K562 (cell line): ENCODE measurements around the gene SYT3. TPM values are rescaled to one million over a fixed set of nuclear protein-coding genes. Genes with fewer than 3 reads are reported as not detected.
"Not testable (repeated sequence)": the region's sequence is repeated elsewhere in the genome, so short reads cannot be mapped to it uniquely, and the experiment has no call there.

ENCODE experiments used
- ATAC-seq: fragments of 200-7000 bp; cut with Tn5 transposase; 3 replicates; pipeline ENCODE4 v1.9.1; 2020; ENCODE audit warnings: moderate library complexity
- BruUV-seq: library from RNA; stranded (reverse); fragments of 400-500 nt; replicated peaks from 2 replicates; lab custom pipeline; 2021; lab: Mats Ljungman, UMichigan
- CTCF ChIA-PET: fragments of 300-600 bp; formaldehyde crosslinking; extraction: SDS; loops from one replicate; lab custom pipeline; 2021; ENCODE audit warnings: low intra/inter-chr PET ratio; lab: Yijun Ruan, JAX
- POLR2A ChIA-PET: fragments of 300-600, 350-650 bp; sonication (Branson Sonifier 250); formaldehyde crosslinking; extraction: SDS; loops from one replicate; lab custom pipeline; 2021; ENCODE audit warnings: antibody characterized with exemption, inconsistent platforms; lab: Yijun Ruan, JAX
- DNase-seq, 4 experiments: peaks; one replicate each; pipeline versions ENCODE4 v3.0.0 to v3.0.0-alpha.2; 2011 to 2018; ENCODE audit warnings: low spot score in 3 of 4, mixed read lengths in 3 of 4; ENCODE audit errors: extremely low read depth in 1 of 4
- FAIRE-seq: peaks from 2 replicates; lab custom pipeline; 2011; peaks lifted over from hg19 to GRCh38; lab: Jason Lieb, UNC
- H2AFZ ChIP-seq: 2 replicates; pipeline ENCODE4 v1.6.0; 2011; ENCODE audit warnings: low read depth, low read length, control low read depth, inconsistent platforms
- H3K27ac ChIP-seq: fragments of 200-600 bp; 3 replicates; pipeline ENCODE4 v1.8.0; 2011; ENCODE audit warnings: low read depth, mild to moderate bottlenecking, control low read depth, inconsistent platforms, low read length, moderate library complexity, mixed read lengths; ENCODE audit errors: extremely low read depth
- H3K27me3 ChIP-seq, 2 experiments: fragments of 300-600 bp in 1 of 2; 2 replicates in 1 of 2; 3 replicates in 1 of 2; pipeline versions ENCODE4 v1.6.0 to v1.8.0; 2011; ENCODE audit warnings: inconsistent platforms in 2 of 2, low read length in 2 of 2, mild to moderate bottlenecking in 1 of 2, mixed read lengths in 1 of 2, moderate library complexity in 1 of 2; ENCODE audit not compliant: control insufficient read depth in 2 of 2, insufficient read depth in 2 of 2
- H3K36me3 ChIP-seq: fragments of 300-600 bp; 3 replicates; pipeline ENCODE4 v1.8.0; 2011; ENCODE audit warnings: mild to moderate bottlenecking, low read length, inconsistent platforms; ENCODE audit not compliant: control insufficient read depth, insufficient read depth
- H3K4me1 ChIP-seq, 2 experiments: fragments of 200-600 bp in 1 of 2; replicated peaks in 1 of 2; 2 replicates in 1 of 2; 3 replicates in 1 of 2; pipeline versions ENCODE4 v1.5.1 to v1.8.0; 2011; ENCODE audit warnings: inconsistent platforms in 2 of 2, low read length in 2 of 2, mild to moderate bottlenecking in 1 of 2, mixed read lengths in 1 of 2, moderate library complexity in 1 of 2; ENCODE audit not compliant: control insufficient read depth in 2 of 2, insufficient read depth in 2 of 2
- H3K4me2 ChIP-seq: 2 replicates; pipeline ENCODE4 v1.6.1; 2011; ENCODE audit warnings: low read length, control low read depth, inconsistent platforms, mixed read lengths; ENCODE audit not compliant: insufficient read depth
- H3K4me3 ChIP-seq: fragments of 200-600 bp; sonication (generic), shearing (Covaris generic); 2 replicates; pipeline ENCODE4 v1.5.1; 2016; ENCODE audit warnings: control low read depth, inconsistent platforms
- H3K79me2 ChIP-seq: fragments of 200-600 bp; 3 replicates; pipeline ENCODE4 v1.8.0; 2011; ENCODE audit warnings: low read length, inconsistent platforms; ENCODE audit not compliant: control insufficient read depth, insufficient read depth
- H3K9ac ChIP-seq, 2 experiments: 2 replicates each; pipeline versions ENCODE4 v1.6.0 to v1.6.1; 2011; ENCODE audit warnings: low read depth in 2 of 2, low read length in 2 of 2, control low read depth in 1 of 2, inconsistent platforms in 1 of 2, mild to moderate bottlenecking in 1 of 2, mixed read lengths in 1 of 2; ENCODE audit not compliant: insufficient read depth in 1 of 2
- H3K9me1 ChIP-seq: one replicate; pipeline ENCODE4 v1.6.0; 2011; ENCODE audit warnings: inconsistent platforms, mild to moderate bottlenecking, low read length, moderate library complexity; ENCODE audit not compliant: control insufficient read depth, insufficient read depth
- H3K9me3 ChIP-seq: replicated peaks from 2 replicates; pipeline ENCODE4 v1.5.1; 2011; ENCODE audit warnings: low read depth, low read length, inconsistent platforms; ENCODE audit not compliant: control insufficient read depth, insufficient read depth
- H4K20me1 ChIP-seq: replicated peaks from 2 replicates; pipeline ENCODE4 v1.6.1; 2011; ENCODE audit warnings: low read length, inconsistent platforms, mixed read lengths; ENCODE audit not compliant: control insufficient read depth, insufficient read depth
- CXXC5 ChIP-seq: fragments of 250-450 bp; sonication (Bioruptor Pico); IDR thresholded peaks from 2 replicates; pipeline ENCODE4 v1.8.0; 2022; ENCODE audit warnings: inconsistent platforms, mild to moderate bottlenecking, moderate library complexity
- REST ChIP-seq, 2 experiments: fragments of 450-650 bp; formaldehyde crosslinking in 1 of 2; IDR thresholded peaks; 2 replicates each; pipeline versions ENCODE4 v1.4.0 to v1.6.1; 2014 to 2020; ENCODE audit warnings: mild to moderate bottlenecking in 2 of 2, borderline replicate concordance in 1 of 2, low read depth in 1 of 2
- WGBS: fragments of 100-300 bp; shearing (Covaris generic); methylation state at CpG from one replicate; pipeline ENCODE4 v1.1.6; 2016; ENCODE audit warnings: low coverage, mixed read lengths; ENCODE audit not compliant: insufficient coverage; ENCODE audit errors: missing lambda C conversion rate; 5-methylcytosine and 5-hydroxymethylcytosine counted together
- in situ Hi-C: fragments of 300-500 bp; cut with MboI; formaldehyde crosslinking; loops from 4 replicates; pipeline ENCODE4 v1.15.0; 2018; ENCODE audit warnings: inconsistent platforms, mixed read lengths
- intact Hi-C: fragments of 100-400 bp; cut with micrococcal nuclease; formaldehyde crosslinking; loops from 2 replicates; pipeline ENCODE4 v1.14.2; 2022
- polyA plus RNA-seq, 8 experiments: library from polyadenylated mRNA; depleted of rRNA in 4 of 8; stranded (reverse) in 5 of 8; unstranded in 3 of 8; fragments of >200 nt; fragmentation: Nextera tagmentation in 2 of 8; fragmentation: Illumina TruSeq in 1 of 8; extraction: Ambion mirVana in 2 of 8; extraction: Trizol in 1 of 8; gene quantifications; 2 replicates each; pipeline versions ENCODE4 v1.2.1 to v1.2.3, GENCODE V29; 2011 to 2014; ENCODE audit warnings: inconsistent platforms in 1 of 8, missing spikeins in 1 of 8
- total RNA-seq, 7 experiments: library from RNA; depleted of rRNA in 6 of 7; stranded (reverse); fragments of >200 nt in 6 of 7; fragmentation: Illumina TruSeq in 2 of 7; extraction: Trizol in 2 of 7; gene quantifications; 2 replicates each; pipeline versions ENCODE4 v1.2.1 to v1.2.3, GENCODE V29; 2011 to 2021; ENCODE audit warnings: low replicate concordance in 1 of 7

The SYT3 gene
- total and polyA plus RNA-seq, 9 of the 15 experiments (the other 6 are each of a cell fraction or from before 2014, with no cell fraction given) = 0.36 to 2.0 (median 0.54) TPM; not detected in 2

- peak; percentile 34; the same call in 1 of the 2 replicates for TF ChIP-seq REST (IDR thresholded peaks at IDR 0.05; ENCODE audit: borderline replicate concordance)
- not testable (repeated sequence) for TF ChIP-seq REST (CRISPR knock-in tag; IDR thresholded peaks at IDR 0.05; ENCODE audit: low read depth)
- peak; percentile 63 for TF ChIP-seq CXXC5 (CRISPR knock-in tag)
- TF ChIP-seq, all 486 proteins: peak for 32; not testable (repeated sequence) for 454
Measured at GRCh38 chr19:50606059-50606836, 33.4 kb downstream of the SYT3 start (continued).

- H2AFZ ChIP-seq, H3K9me1 ChIP-seq, CTCF ChIA-PET, POLR2A ChIA-PET, H4K20me1 ChIP-seq, FAIRE-seq, H3K79me2 ChIP-seq, H3K4me3 ChIP-seq, H3K36me3 ChIP-seq, H3K9me3 ChIP-seq, BruUV-seq, H3K9ac ChIP-seq, DNase-seq, H3K27ac ChIP-seq, H3K4me2 ChIP-seq, H3K27me3 ChIP-seq: not testable (repeated sequence)
- intact Hi-C loops = loop anchor here (5.0 kb wide), 3 partner anchors 67 to 178 kb away; no protein-coding TSS in a partner anchor
- no CpG with 5 or more reads among the region's 56 CpGs for WGBS
- peak; percentile 38 for ATAC-seq
- in situ Hi-C loops = loop anchor here (5.0 kb wide), 1 partner anchor 183 kb away; no protein-coding TSS in a partner anchor
- peaks cover 38 to 39% of the 10 kb centered on the region in 2 experiments for H3K4me1 ChIP-seq
Measured at GRCh38 chr19:50604264-50605073, 35.2 kb downstream of the SYT3 start.
